Thyroid gland (tissue), 4 donors: ENCODE results near the gene ADTRP. TPM values are rescaled to one million over a fixed set of nuclear protein-coding genes. Genes with fewer than 3 reads are reported as not detected.

Source experiments
- DNase-seq, 2 donors: peaks; one replicate each; pipeline ENCODE4 v3.0.0-alpha.2; 2019
- H3K27ac ChIP-seq, 3 donors: fragments of 200-600 bp; sonication (generic); 1 replicate in 2 of 3; 2 replicates in 1 of 3; pipeline ENCODE4 v1.5.1; 2016 to 2019; ENCODE audit warnings: mild to moderate bottlenecking in 1 of 3, moderate library complexity in 1 of 3
- H3K27me3 ChIP-seq: fragments of 200-600 bp; sonication (generic); one replicate; pipeline ENCODE4 v1.5.1; 2019
- H3K36me3 ChIP-seq, 2 donors: fragments of 200-600 bp; sonication (generic); one replicate each; pipeline ENCODE4 v1.5.1; 2016 to 2019
- H3K4me1 ChIP-seq, 2 donors: fragments of 200-600 bp; sonication (generic); one replicate each; pipeline ENCODE4 v1.5.1; 2017 to 2019
- H3K4me3 ChIP-seq, 3 donors: fragments of 200-600 bp; sonication (generic); replicated peaks in 1 of 3; 1 replicate in 2 of 3; 2 replicates in 1 of 3; pipeline ENCODE4 v1.5.1; 2016; ENCODE audit warnings: mild to moderate bottlenecking in 1 of 3
- H3K9me3 ChIP-seq: fragments of 200-600 bp; sonication (generic); one replicate; pipeline ENCODE4 v1.5.1; 2017
- POLR2A ChIP-seq, 2 donors: fragments of 450-650 bp; IDR thresholded peaks; one replicate each; pipeline ENCODE4 v1.6.1; 2017; ENCODE audit warnings: antibody characterized with exemption in 2 of 2, mild to moderate bottlenecking in 2 of 2, moderate library complexity in 1 of 2
- WGBS, 2 donors: methylation state at CpG; one replicate each; pipeline ENCODE4 v1.1.5; 2017; 5-methylcytosine and 5-hydroxymethylcytosine counted together
- intact Hi-C: fragments of 100-400 bp; cut with DNase I; formaldehyde crosslinking; loops from one replicate; pipeline ENCODE4 v1.15.1; 2023
- total RNA-seq, 4 donors: library from RNA; depleted of rRNA; stranded (reverse); fragments of >200 nt; gene quantifications; one replicate each; pipeline ENCODE4 v1.2.3, GENCODE V29; 2016
- TF ChIP-seq, protein P1 (sequence below), 6 experiments: fragments of 200-600 bp in 3 of 6; fragments of 450-650 bp in 3 of 6; sonication (generic) in 3 of 6; IDR thresholded peaks; one replicate each; pipeline ENCODE4 v1.5.1; 2016 to 2019; ENCODE audit warnings: antibody characterized with exemption in 6 of 6, mild to moderate bottlenecking in 2 of 6, inconsistent platforms in 1 of 6, moderate library complexity in 1 of 6

ADTRP gene
- total RNA-seq, 4 donors from 2014 or later, result 0.40 to 3.5 TPM; not detected in 2

DNA sequence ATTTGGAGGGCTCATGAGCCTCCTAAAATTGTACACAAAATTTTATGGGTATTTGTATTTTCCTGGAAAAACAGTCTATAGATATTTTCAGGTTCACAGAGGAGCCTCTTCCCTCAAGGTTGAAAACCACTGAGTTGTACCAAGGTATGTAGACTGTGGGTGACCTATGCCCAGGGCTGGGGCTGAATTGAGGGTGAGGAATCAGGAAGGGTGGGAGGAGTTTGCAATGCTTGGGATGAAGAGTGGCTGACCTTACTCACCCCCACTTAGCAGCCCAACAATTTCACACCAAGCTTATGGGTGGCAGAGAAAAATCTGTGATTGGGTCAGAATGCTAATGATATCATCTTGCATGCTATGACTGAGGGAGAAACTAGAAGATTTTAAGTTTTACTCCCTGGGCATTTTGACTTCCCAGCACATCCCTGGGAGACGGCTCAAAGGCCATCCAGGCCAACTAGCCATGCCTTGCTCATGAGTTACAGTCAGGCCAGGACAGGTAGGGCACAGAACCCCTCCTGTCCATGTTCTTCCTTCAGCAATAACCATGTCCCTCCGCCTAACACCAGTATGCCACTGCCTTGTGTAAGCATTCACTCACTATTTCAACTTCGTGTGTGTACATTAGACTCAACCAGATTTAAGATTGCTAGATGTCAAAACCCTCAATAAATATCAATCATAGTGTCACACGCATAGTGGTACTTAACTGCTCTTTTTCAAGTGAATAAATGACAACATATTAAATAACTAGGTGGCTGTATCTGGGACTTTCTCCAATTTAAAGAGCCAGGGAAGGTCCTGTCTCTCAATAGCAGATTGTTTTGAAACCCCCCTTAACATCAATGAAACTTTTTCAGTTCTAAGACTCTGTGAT is 16.6 kb downstream of the ADTRP start:
- TF ChIP-seq, protein P1, sequence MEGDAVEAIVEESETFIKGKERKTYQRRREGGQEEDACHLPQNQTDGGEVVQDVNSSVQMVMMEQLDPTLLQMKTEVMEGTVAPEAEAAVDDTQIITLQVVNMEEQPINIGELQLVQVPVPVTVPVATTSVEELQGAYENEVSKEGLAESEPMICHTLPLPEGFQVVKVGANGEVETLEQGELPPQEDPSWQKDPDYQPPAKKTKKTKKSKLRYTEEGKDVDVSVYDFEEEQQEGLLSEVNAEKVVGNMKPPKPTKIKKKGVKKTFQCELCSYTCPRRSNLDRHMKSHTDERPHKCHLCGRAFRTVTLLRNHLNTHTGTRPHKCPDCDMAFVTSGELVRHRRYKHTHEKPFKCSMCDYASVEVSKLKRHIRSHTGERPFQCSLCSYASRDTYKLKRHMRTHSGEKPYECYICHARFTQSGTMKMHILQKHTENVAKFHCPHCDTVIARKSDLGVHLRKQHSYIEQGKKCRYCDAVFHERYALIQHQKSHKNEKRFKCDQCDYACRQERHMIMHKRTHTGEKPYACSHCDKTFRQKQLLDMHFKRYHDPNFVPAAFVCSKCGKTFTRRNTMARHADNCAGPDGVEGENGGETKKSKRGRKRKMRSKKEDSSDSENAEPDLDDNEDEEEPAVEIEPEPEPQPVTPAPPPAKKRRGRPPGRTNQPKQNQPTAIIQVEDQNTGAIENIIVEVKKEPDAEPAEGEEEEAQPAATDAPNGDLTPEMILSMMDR (IDR thresholded peaks at IDR 0.05), result no peak
- peaks cover 6 to 19% of the 10 kb centered on the region in 2 donors for H3K4me1 ChIP-seq
- no peak overlapping the region for H3K27ac ChIP-seq
- no peaks in the 10 kb centered on the region for H3K9me3 ChIP-seq
- H3K4me3 ChIP-seq, result no peak overlapping the region
- no peaks in the 10 kb centered on the region for H3K36me3 ChIP-seq
- WGBS, 2 donors, result 89 to 92% methylated on average over 4 of the region's 4 CpGs
- intact Hi-C loops, result no loop called here
- no peak for DNase-seq
- no peaks in the 10 kb centered on the region for H3K27me3 ChIP-seq

DNA sequence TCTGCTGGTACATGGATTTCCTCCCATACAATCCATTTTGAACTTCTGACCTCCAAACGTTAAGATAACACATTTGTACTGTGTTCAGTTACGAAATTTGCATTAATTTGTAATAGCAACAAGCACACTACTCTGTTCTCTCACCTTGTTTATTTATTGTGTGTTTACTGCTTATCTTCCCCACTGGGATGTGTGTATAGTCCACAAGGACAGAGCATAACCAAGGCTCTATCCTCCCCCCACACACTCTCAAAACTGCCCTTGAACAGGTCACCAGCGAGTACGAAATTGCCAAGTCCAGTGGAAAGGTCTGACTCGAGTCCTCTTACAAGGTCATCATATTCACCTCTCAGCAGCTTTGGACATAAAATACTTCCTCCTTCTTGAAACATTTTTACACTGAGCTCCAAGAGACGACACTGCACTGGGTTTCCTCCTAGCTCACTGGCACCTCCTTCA is 18.6 kb downstream of the ADTRP start:
- TF ChIP-seq, protein P1 (IDR thresholded peaks at IDR 0.05), result no peak
- no peak for TF ChIP-seq POLR2A (IDR thresholded peaks at IDR 0.05)
- Histone ChIP-seq H3K27me3 (no peaks in the 10 kb centered on the region), H3K9me3 (no peaks in the 10 kb centered on the region), H3K27ac (no peak overlapping the region), H3K4me3 (no peak overlapping the region), H3K36me3 (no peaks in the 10 kb centered on the region), H3K4me1 (peaks cover 6 to 7% of the 10 kb centered on the region in 2 donors)
- DNase-seq, result no peak
- intact Hi-C loops, result no loop called here
- 74 to 77% methylated on average over 6 of the region's 6 CpGs for WGBS, 2 donors

DNA sequence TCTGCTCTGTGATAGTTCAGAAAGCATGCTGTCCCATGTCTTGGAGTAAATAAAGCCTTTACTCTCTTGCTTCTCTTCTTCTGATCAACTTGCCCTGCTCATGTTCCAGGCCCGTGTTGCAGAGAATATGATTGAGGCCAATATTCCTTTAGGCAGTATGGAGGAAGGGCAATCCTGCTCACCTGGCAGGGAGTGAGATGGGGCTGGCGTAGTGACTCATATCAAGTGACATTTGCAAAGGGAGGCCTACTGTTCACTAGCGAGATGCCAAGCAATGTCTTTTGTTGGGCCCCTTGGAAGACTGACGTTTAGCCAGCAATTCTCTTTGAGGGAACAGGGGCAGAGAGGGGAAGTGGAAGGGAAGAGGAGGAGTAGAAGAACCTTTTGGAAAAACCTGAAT is 19.7 kb downstream of the ADTRP start:
- Histone ChIP-seq H3K36me3 (no peaks in the 10 kb centered on the region), H3K9me3 (no peaks in the 10 kb centered on the region), H3K4me3 (no peak overlapping the region), H3K27me3 (no peaks in the 10 kb centered on the region), H3K4me1 (peaks cover 6 to 7% of the 10 kb centered on the region in 2 donors), H3K27ac (no peak overlapping the region)
- TF ChIP-seq, protein P1 (IDR thresholded peaks at IDR 0.05), result no peak
- TF ChIP-seq POLR2A (IDR thresholded peaks at IDR 0.05), result no peak
- DNase-seq, result no peak
- whole genome bisulfite sequencing, 2 donors, result 85 to 98% methylated on average over 4 of the region's 4 CpGs
- intact Hi-C loops, result no loop called here

DNA sequence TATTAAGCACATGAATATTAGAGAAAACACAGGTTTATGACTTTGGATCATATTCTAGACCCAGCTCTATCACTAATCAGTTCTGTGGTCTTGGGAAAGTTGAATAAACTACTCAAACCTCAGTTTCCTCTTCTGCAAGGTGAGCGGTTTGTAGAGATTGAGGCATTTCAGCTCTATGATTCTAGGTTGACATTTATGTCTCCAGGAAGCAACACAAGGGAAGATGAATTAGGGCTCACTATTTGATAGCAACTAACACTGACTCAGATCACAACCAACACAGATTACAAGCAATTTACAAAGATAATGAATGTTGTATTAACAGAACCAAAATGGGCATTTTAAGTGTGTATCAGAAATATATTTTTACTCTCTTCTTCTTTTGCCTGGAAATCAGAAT is 21.9 kb downstream of the ADTRP start:
- no peak for DNase-seq
- H3K36me3 ChIP-seq, result no peaks in the 10 kb centered on the region
- H3K27ac ChIP-seq, result no peak overlapping the region
- H3K9me3 ChIP-seq, result no peaks in the 10 kb centered on the region
- intact Hi-C loops, result no loop called here
- H3K4me3 ChIP-seq, result no peak overlapping the region
- no peaks in the 10 kb centered on the region for H3K27me3 ChIP-seq
- WGBS, 2 donors, result 52 to 100% methylated on average over 1 of the region's 1 CpG
- H3K4me1 ChIP-seq, result no peaks in the 10 kb centered on the region
- no peak for TF ChIP-seq POLR2A (IDR thresholded peaks at IDR 0.05)
- TF ChIP-seq, protein P1 (IDR thresholded peaks at IDR 0.05), result no peak

DNA sequence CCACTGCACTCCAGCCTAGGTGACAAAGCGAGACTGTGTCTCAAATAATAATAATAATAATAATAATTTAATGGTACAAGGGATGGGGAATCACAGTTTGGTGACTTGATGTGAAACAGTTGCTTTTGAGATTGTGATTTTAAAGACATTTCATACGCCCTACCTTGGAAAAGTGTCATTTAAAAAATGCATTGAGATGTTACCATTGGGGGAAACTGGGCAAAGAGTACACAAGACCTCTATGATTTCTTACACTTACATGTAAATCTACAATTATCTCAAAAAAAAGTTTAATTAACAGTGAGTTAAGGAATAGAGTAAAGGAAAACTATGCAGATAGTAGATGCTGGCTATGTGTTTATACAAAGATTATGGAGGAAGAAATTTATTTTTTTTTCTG is 22.3 kb downstream of the ADTRP start:
- no peak for DNase-seq
- no peak overlapping the region for H3K27ac ChIP-seq
- no peaks in the 10 kb centered on the region for H3K4me1 ChIP-seq
- TF ChIP-seq, protein P1 (IDR thresholded peaks at IDR 0.05), result no peak
- no peak for TF ChIP-seq POLR2A (IDR thresholded peaks at IDR 0.05)
- WGBS, 2 donors, result 98 to 100% methylated on average over 2 of the region's 2 CpGs
- H3K9me3 ChIP-seq, result no peaks in the 10 kb centered on the region
- intact Hi-C loops, result no loop called here
- no peak overlapping the region for H3K4me3 ChIP-seq
- H3K36me3 ChIP-seq, result no peaks in the 10 kb centered on the region
- H3K27me3 ChIP-seq, result no peaks in the 10 kb centered on the region
